Ishikawa (cell line): ENCODE results near the gene PXDN.

Source experiments
- CEBPB ChIP-seq: IDR thresholded peaks from 2 replicates; pipeline ENCODE4 v1.6.1; 2012
- CREB1 ChIP-seq: IDR thresholded peaks from 2 replicates; pipeline ENCODE4 v1.6.1; 2012; ENCODE audit warnings: low read depth
- EGR1 ChIP-seq: IDR thresholded peaks from 2 replicates; pipeline ENCODE4 v1.6.1; 2012
- EP300 ChIP-seq: IDR thresholded peaks from 2 replicates; pipeline ENCODE4 v1.6.1; 2012; ENCODE audit warnings: borderline replicate concordance
- FOXM1 ChIP-seq: IDR thresholded peaks from 2 replicates; pipeline ENCODE4 v1.6.1; 2012; ENCODE audit warnings: low read depth, borderline replicate concordance
- MAX ChIP-seq: IDR thresholded peaks from 2 replicates; pipeline ENCODE4 v1.6.1; 2012
- NFIC ChIP-seq: IDR thresholded peaks from 2 replicates; pipeline ENCODE4 v1.6.1; 2012
- RAD21 ChIP-seq: IDR thresholded peaks from 2 replicates; pipeline ENCODE4 v1.6.1; 2012; ENCODE audit warnings: low read depth
- REST ChIP-seq: IDR thresholded peaks from 2 replicates; pipeline ENCODE4 v1.6.1; 2012; ENCODE audit warnings: low read depth, mild to moderate bottlenecking
- TAF1 ChIP-seq: IDR thresholded peaks from 2 replicates; pipeline ENCODE4 v1.6.1; 2012; ENCODE audit warnings: low read depth, mild to moderate bottlenecking
- TCF12 ChIP-seq: IDR thresholded peaks from 2 replicates; pipeline ENCODE4 v1.6.1; 2012; ENCODE audit warnings: low read depth
- TEAD4 ChIP-seq: IDR thresholded peaks from 2 replicates; pipeline ENCODE4 v1.6.1; 2012
- USF1 ChIP-seq: IDR thresholded peaks from 2 replicates; pipeline ENCODE4 v1.6.1; 2012
- YY1 ChIP-seq: IDR thresholded peaks from 2 replicates; pipeline ENCODE4 v1.6.1; 2012; ENCODE audit warnings: low read depth
- ZBTB7A ChIP-seq: IDR thresholded peaks from 2 replicates; pipeline ENCODE4 v1.6.1; 2012; ENCODE audit warnings: low read depth

Gene PXDN

DNA sequence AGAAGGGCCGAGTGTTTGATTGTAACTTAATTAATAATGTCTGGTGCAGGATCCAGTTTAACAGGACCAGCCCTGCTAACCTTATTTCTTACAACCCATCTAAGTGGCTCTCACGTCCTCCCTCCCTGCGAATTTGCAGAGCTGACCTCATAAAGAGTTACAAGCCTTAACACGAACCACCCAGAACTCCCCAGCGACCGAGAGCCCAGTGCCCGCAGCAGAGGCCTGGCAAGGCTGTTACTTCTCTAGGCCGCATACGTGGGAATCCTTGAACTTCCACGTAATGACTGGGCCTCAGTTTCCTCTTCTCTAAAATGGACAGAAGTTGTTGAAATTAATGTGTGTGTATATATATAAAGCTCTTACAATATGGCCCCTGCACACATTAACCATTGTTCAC, 55.5 kb downstream of the PXDN start:
- TF ChIP-seq REST (no peak), USF1 (no peak), TCF12 (no peak), EP300 (no peak), ZBTB7A (no peak), TEAD4 (no peak), YY1 (no peak), MAX (no peak), CREB1 (no peak), EGR1 (no peak)

- TF ChIP-seq ZBTB7A, result no peak
These were observed 56.2 kb downstream of the PXDN start for GRCh38 chr2:1688161-1688560.

DNA sequence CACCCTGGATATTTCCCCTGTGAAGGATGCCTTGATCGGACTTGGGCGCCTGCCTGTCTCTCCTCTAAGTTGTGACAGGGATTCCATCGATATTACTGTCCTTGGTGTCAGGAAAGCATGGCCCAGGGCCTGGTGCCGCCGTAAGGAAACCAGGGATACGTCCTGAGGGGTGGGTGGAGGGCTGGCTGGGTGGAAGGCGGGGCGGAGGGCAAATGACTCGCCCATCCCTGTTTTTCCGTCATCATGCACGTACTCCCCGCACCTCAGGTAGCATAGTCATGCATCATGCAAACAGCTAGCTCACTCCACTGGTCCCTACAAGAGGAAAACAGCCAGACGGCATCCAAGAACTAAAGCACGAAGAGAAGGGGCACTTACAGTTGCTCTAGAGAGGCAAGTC, 57.1 kb downstream of the PXDN start:
- TF ChIP-seq REST, result no peak
- TF ChIP-seq CEBPB, result no peak
- TF ChIP-seq RAD21, result no peak
- TF ChIP-seq TAF1, result no peak
- no peak for TF ChIP-seq FOXM1
- TF ChIP-seq EGR1, result no peak
- no peak for TF ChIP-seq MAX
- TF ChIP-seq NFIC, result no peak
- no peak for TF ChIP-seq USF1
- TF ChIP-seq TCF12, result no peak
- TF ChIP-seq YY1, result no peak
- TF ChIP-seq ZBTB7A, result no peak
- no peak for TF ChIP-seq EP300

DNA sequence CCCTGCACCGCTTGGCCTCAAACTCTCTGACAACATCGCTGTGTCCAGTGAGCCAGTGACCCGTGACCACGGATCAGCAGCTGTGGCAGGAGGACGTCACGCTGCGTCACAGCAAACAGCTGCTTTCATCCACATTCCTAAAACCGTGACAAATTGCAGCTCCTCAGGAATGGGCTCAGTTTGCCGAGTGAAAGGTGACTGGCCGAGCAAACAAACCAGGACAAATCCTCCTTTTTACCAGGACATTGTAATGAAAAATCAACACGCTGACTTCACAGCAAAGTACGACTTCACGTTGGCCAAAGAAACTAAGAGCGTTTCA, 57.6 kb downstream of the PXDN start:
- TF ChIP-seq TCF12, result no peak
- TF ChIP-seq NFIC, result no peak
- TF ChIP-seq YY1, result no peak
- no peak for TF ChIP-seq TAF1

- TF ChIP-seq TCF12 (no peak), REST (no peak), TEAD4 (0 out of 2 replicates have a peak, but pooled peaks have one; percentile 32), NFIC (no peak)
These were observed 58.1 kb downstream of the PXDN start for GRCh38 chr2:1685957-1686783.
